ENCODE data around the gene SRD5A1.
A peak's percentile ranks its signal among the peaks of the same experiment; 100 is the strongest.

SRD5A1 gene

GRCh38 chr5:6686915-6687409 is 53.7 kb downstream of the SRD5A1 start:
- peak; percentile 48 for DNase-seq

GRCh38 chr5:6687505-6687904 is 54.3 kb downstream of the SRD5A1 start:
- no peak for DNase-seq

GRCh38 chr5:6692906-6693305 is 59.7 kb downstream of the SRD5A1 start:
- no peak for DNase-seq

GRCh38 chr5:6698696-6699095 is 65.5 kb downstream of the SRD5A1 start:
- no peak for DNase-seq

GRCh38 chr5:6699357-6699756 is 66.1 kb downstream of the SRD5A1 start:
- no peak for DNase-seq

GRCh38 chr5:6700074-6700684 is 66.9 kb downstream of the SRD5A1 start:
- no peak for DNase-seq

GRCh38 chr5:6700685-6701355 is 67.6 kb downstream of the SRD5A1 start:
- DNase-seq, result no peak

- no peak for DNase-seq
These were observed 68.3 kb downstream of the SRD5A1 start for GRCh38 chr5:6701491-6701890.

- DNase-seq, result no peak
These were observed 69.4 kb downstream of the SRD5A1 start for GRCh38 chr5:6702633-6703032.

- no peak for DNase-seq
These were observed 70.6 kb downstream of the SRD5A1 start for GRCh38 chr5:6703806-6704205.

GRCh38 chr5:6704361-6704851 is 71.2 kb downstream of the SRD5A1 start:
- DNase-seq, result peak; percentile 73

- no peak for DNase-seq
These were observed 71.8 kb downstream of the SRD5A1 start for GRCh38 chr5:6705088-6705487.

- no peak for DNase-seq
These were observed 72.7 kb downstream of the SRD5A1 start for GRCh38 chr5:6705959-6706358.

- no peak for DNase-seq
These were observed 74.6 kb downstream of the SRD5A1 start for GRCh38 chr5:6707852-6708251.

- DNase-seq, result no peak
These were observed 75.6 kb downstream of the SRD5A1 start for GRCh38 chr5:6708814-6709213.

- DNase-seq, result no peak
These were observed 76.8 kb downstream of the SRD5A1 start for GRCh38 chr5:6710070-6710469.

- no peak for DNase-seq
These were observed 77.5 kb downstream of the SRD5A1 start for GRCh38 chr5:6710551-6711318.

- no peak for DNase-seq
These were observed 78.3 kb downstream of the SRD5A1 start for GRCh38 chr5:6711409-6712141.

- DNase-seq, result peak; percentile 54
These were observed 78.9 kb downstream of the SRD5A1 start for GRCh38 chr5:6712142-6712576.

- DNase-seq, result peak; percentile 98
These were observed 79.5 kb downstream of the SRD5A1 start for GRCh38 chr5:6712577-6713273.

- DNase-seq, result no peak
These were observed 80.3 kb downstream of the SRD5A1 start, which contains the start of gene TENT4A for GRCh38 chr5:6713274-6714225. Gene TENT4A (plus strand): TSS chr5:6713432. CDS start chr5:6713984, 552 bp downstream.

Measured in fibroblast of skin of scalp (primary cell).